ENCODE measurements around the gene KCNH2. TPM values are rescaled to one million over a fixed set of nuclear protein-coding genes. Genes with fewer than 3 reads are reported as not detected.

Gene KCNH2
- polyA plus RNA-seq, 1 of the 3 experiments (the other 2 are of a cell fraction): 2.2 TPM

GRCh38 chr7:150968056-150968733 lies 9.9 kb downstream of the KCNH2 start:
- no peak for TF ChIP-seq IRF3 (IDR thresholded peaks at IDR 0.05; ENCODE audit: low read depth, low read length)
- no peak for TF ChIP-seq RFX5 (IDR thresholded peaks at IDR 0.05; ENCODE audit: low read length)
- no peak for DNase-seq
- Histone ChIP-seq H3K27me3 (ENCODE audit: insufficient read depth) (peaks cover 66% of the 10 kb centered on the region), H3K9me2 (no peaks in the 10 kb centered on the region), H2AFZ (ENCODE audit: low read depth) (no peak overlapping the region), H3K79me2 (ENCODE audit: insufficient read depth) (no peaks in the 10 kb centered on the region), H3K4me3 (ENCODE audit: low read depth in 2 of 2, low read length in 1 of 2) (no peak overlapping the region), H4K20me1 (ENCODE audit: insufficient read depth) (no peaks in the 10 kb centered on the region), H3F3A (replicated peaks; ENCODE audit: insufficient read depth) (no peaks in the 10 kb centered on the region), H3K9me3 (no peaks in the 10 kb centered on the region), H3K36me3 (replicated peaks in 1 of 2; ENCODE audit: control insufficient read depth in 1 of 2, insufficient read depth in 2 of 2, low read length in 1 of 2) (no peaks in the 10 kb centered on the region), H3K4me1 (ENCODE audit: control insufficient read depth in 1 of 2, insufficient read depth in 2 of 2, low read depth in 1 of 2, low read length in 1 of 2) (peaks cover 0 to 94% of the 10 kb centered on the region in 2 experiments; a peak in 2 of 4 replicates), H3K27ac (ENCODE audit: low read depth in 2 of 2, low read length in 1 of 2) (peak overlapping the region in 1 of 2 experiments; percentile 62; a peak in 2 of 4 replicates), H3K4me2 (no peak overlapping the region), H3K9ac (no peak overlapping the region)
- 75% methylated on average over 15 of the region's 15 CpGs for WGBS (ENCODE audit: low lambda C conversion rate)
- CTCF ChIA-PET: interaction anchor here (0.6 to 27.1 kb wide), 13 partner anchors 9 to 768 kb away, joined by 3 to 761 read pairs (median 8); no protein-coding TSS in a partner anchor
- POLR2A ChIA-PET: interaction anchor here (4.3 kb wide), 1 partner anchor 12 kb away, joined by 26 read pairs; no protein-coding TSS in a partner anchor

GRCh38 chr7:150967349-150967748 lies 10.8 kb downstream of the KCNH2 start:
- 61% methylated on average over 6 of the region's 6 CpGs for WGBS (ENCODE audit: low lambda C conversion rate)

More at GRCh38 chr7:150967349-150967748, 10.8 kb downstream of the KCNH2 start:
- Histone ChIP-seq H3K4me3 (ENCODE audit: low read depth in 2 of 2, low read length in 1 of 2) (no peak overlapping the region), H3K27ac (ENCODE audit: low read depth in 2 of 2, low read length in 1 of 2) (peak overlapping the region in 1 of 2 experiments; percentile 62; a peak in 2 of 4 replicates), H3K79me2 (ENCODE audit: insufficient read depth) (no peaks in the 10 kb centered on the region), H3K9me3 (no peaks in the 10 kb centered on the region), H3K9ac (no peak overlapping the region), H2AFZ (ENCODE audit: low read depth) (no peak overlapping the region), H3K4me2 (no peak overlapping the region), H3K9me2 (no peaks in the 10 kb centered on the region), H3K36me3 (replicated peaks in 1 of 2; ENCODE audit: control insufficient read depth in 1 of 2, insufficient read depth in 2 of 2, low read length in 1 of 2) (no peaks in the 10 kb centered on the region), H4K20me1 (ENCODE audit: insufficient read depth) (no peaks in the 10 kb centered on the region), H3K4me1 (ENCODE audit: control insufficient read depth in 1 of 2, insufficient read depth in 2 of 2, low read depth in 1 of 2, low read length in 1 of 2) (peaks cover 0 to 94% of the 10 kb centered on the region in 2 experiments; a peak in 2 of 4 replicates), H3F3A (replicated peaks; ENCODE audit: insufficient read depth) (no peaks in the 10 kb centered on the region), H3K27me3 (ENCODE audit: insufficient read depth) (peaks cover 57% of the 10 kb centered on the region)
- no peak for DNase-seq
- ChIA-PET POLR2A (no interaction called here), CTCF (interaction anchor here (0.7 to 27.1 kb wide), 13 partner anchors 9 to 187 kb away, joined by 3 to 761 read pairs (median 8); no protein-coding TSS in a partner anchor)
- no peak for TF ChIP-seq TCF12 (IDR thresholded peaks at IDR 0.05)
- no peak for TF ChIP-seq POLR2AphosphoS5 (IDR thresholded peaks at IDR 0.05; ENCODE audit: low read depth, low read length)
- TF ChIP-seq GABPA (IDR thresholded peaks at IDR 0.05; ENCODE audit: low read depth): no peak
- TF ChIP-seq CHD2 (IDR thresholded peaks at IDR 0.05; ENCODE audit: low read length, partially characterized antibody): no peak
- TF ChIP-seq YY1 (IDR thresholded peaks at IDR 0.05; ENCODE audit: low read depth): no peak
- no peak for TF ChIP-seq EZH2phosphoT487 (IDR thresholded peaks at IDR 0.05; ENCODE audit: borderline replicate concordance, low read depth)
- no peak for TF ChIP-seq JUND (IDR thresholded peaks at IDR 0.05)
- no peak for TF ChIP-seq NFIC (IDR thresholded peaks at IDR 0.05; ENCODE audit: borderline replicate concordance)
- no peak for TF ChIP-seq TAF1 (IDR thresholded peaks at IDR 0.05; ENCODE audit: borderline replicate concordance, low read depth, low read length)
- no peak for TF ChIP-seq ELF1 (IDR thresholded peaks at IDR 0.05)
- no peak for TF ChIP-seq CTCF (IDR thresholded peaks at IDR 0.05)
- no peak for TF ChIP-seq RAD21 (IDR thresholded peaks at IDR 0.05; ENCODE audit: low read length)
- no peak for TF ChIP-seq USF2 (IDR thresholded peaks at IDR 0.05; ENCODE audit: borderline replicate concordance, low read depth, low read length)
- no peak for TF ChIP-seq FOSL2 (IDR thresholded peaks at IDR 0.05; ENCODE audit: borderline replicate concordance, low read depth)
